AG04450 (cell line): ENCODE measurements around the gene FAM124B. TPM values are rescaled to one million over a fixed set of nuclear protein-coding genes. Genes with fewer than 3 reads are reported as not detected.

Experiments used
- CTCF ChIA-PET: fragments of 300-600, 350-600 bp; formaldehyde crosslinking; extraction: SDS; loops from one replicate; lab custom pipeline; 2022; ENCODE audit warnings: antibody characterized with exemption, inconsistent platforms; lab: Charles Lee
- POLR2A ChIA-PET: fragments of 350-600 bp; formaldehyde crosslinking; extraction: SDS; loops from one replicate; lab custom pipeline; 2021; ENCODE audit warnings: antibody characterized with exemption, inconsistent platforms; lab: Yijun Ruan, JAX
- DNase-seq: peaks from one replicate; pipeline ENCODE4 v3.0.0-alpha.2; 2011; ENCODE audit warnings: low read depth, low spot score
- H3K27ac ChIP-seq: one replicate; pipeline ENCODE4 v1.5.1; 2012; ENCODE audit warnings: low read depth, low read length, control low read depth
- H3K27me3 ChIP-seq: one replicate; pipeline ENCODE4 v1.6.0; 2012; ENCODE audit warnings: low read length; ENCODE audit not compliant: control insufficient read depth, insufficient read depth
- H3K4me3 ChIP-seq: 2 replicates; pipeline ENCODE4 v1.5.1; 2011; ENCODE audit warnings: mild to moderate bottlenecking, low read depth, low read length, control low read depth
- H3K9me3 ChIP-seq: 2 replicates; pipeline ENCODE4 v1.5.1; 2012; ENCODE audit warnings: low read length; ENCODE audit not compliant: control insufficient read depth, insufficient read depth
- polyA plus RNA-seq: library from polyadenylated mRNA; depleted of rRNA; stranded (reverse); fragments of >200 nt; gene quantifications from 2 replicates; pipeline ENCODE4 v1.2.3, GENCODE V29; 2011
- TF ChIP-seq, protein P1 (sequence below): IDR thresholded peaks from 2 replicates; pipeline ENCODE4 v1.5.1; 2011; ENCODE audit warnings: low read depth, low read length, control low read depth, inconsistent platforms

Gene FAM124B
- polyA plus RNA-seq, 1 experiment = not detected

GRCh38 chr2:224366267-224366844 lies 35.6 kb downstream of the FAM124B start:
- Histone ChIP-seq H3K4me3 (no peak overlapping the region), H3K9me3 (no peaks in the 10 kb centered on the region), H3K27me3 (no peaks in the 10 kb centered on the region), H3K27ac (no peak overlapping the region)
- DNase-seq = no peak
- CTCF ChIA-PET = interaction anchor here (1.1 to 1.5 kb wide), 3 partner anchors 10 to 396 kb away, joined by 3 read pairs; no protein-coding TSS in a partner anchor
- TF ChIP-seq, protein P1, sequence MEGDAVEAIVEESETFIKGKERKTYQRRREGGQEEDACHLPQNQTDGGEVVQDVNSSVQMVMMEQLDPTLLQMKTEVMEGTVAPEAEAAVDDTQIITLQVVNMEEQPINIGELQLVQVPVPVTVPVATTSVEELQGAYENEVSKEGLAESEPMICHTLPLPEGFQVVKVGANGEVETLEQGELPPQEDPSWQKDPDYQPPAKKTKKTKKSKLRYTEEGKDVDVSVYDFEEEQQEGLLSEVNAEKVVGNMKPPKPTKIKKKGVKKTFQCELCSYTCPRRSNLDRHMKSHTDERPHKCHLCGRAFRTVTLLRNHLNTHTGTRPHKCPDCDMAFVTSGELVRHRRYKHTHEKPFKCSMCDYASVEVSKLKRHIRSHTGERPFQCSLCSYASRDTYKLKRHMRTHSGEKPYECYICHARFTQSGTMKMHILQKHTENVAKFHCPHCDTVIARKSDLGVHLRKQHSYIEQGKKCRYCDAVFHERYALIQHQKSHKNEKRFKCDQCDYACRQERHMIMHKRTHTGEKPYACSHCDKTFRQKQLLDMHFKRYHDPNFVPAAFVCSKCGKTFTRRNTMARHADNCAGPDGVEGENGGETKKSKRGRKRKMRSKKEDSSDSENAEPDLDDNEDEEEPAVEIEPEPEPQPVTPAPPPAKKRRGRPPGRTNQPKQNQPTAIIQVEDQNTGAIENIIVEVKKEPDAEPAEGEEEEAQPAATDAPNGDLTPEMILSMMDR = no peak
- POLR2A ChIA-PET = no interaction called here

DNA sequence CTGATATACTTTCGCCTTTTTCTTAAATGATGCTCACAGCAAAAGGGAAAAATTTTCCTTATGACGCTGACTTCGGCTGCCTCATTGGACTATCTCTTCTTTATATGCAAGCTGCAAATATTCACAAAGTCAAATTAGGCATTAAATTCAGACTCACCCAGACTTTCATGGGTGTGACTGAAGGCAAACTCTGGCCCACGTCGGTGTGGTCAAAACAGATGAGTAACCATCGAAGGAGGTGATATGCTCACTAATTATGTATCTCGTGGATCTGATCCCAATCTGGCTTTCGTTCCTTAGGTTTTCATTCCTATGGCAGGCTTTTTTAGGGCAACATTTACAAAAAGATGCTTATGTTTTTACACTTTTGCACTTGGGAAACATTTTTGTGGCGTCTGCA lies 36.6 kb downstream of the FAM124B start:
- no peaks in the 10 kb centered on the region for H3K27me3 ChIP-seq
- POLR2A ChIA-PET = no interaction called here
- CTCF ChIA-PET = interaction anchor here (1.1 to 1.5 kb wide), 2 partner anchors 9 to 283 kb away, joined by 3 read pairs; no protein-coding TSS in a partner anchor
- no peaks in the 10 kb centered on the region for H3K9me3 ChIP-seq
- DNase-seq = no peak
- no peak overlapping the region for H3K4me3 ChIP-seq
- H3K27ac ChIP-seq = no peak overlapping the region
- TF ChIP-seq, protein P1 = no peak

- ChIA-PET CTCF (interaction anchor here (1.3 kb wide), 1 partner anchor 9 kb away, joined by 3 read pairs; no protein-coding TSS in a partner anchor), POLR2A (interaction anchor here (0.6 kb wide), 1 partner anchor 284 kb away, joined by 3 read pairs; no protein-coding TSS in a partner anchor)
Observed at GRCh38 chr2:224363281-224363680, 38.6 kb downstream of the FAM124B start.

GRCh38 chr2:224362094-224362493 lies 39.8 kb downstream of the FAM124B start:
- ChIA-PET POLR2A (no interaction called here), CTCF (interaction anchor here (0.7 to 1.4 kb wide), 3 partner anchors 10 to 641 kb away, joined by 3 read pairs; no protein-coding TSS in a partner anchor)
- DNase-seq = no peak
- H3K27me3 ChIP-seq = no peaks in the 10 kb centered on the region
- no peak overlapping the region for H3K4me3 ChIP-seq
- H3K27ac ChIP-seq = no peak overlapping the region
- no peaks in the 10 kb centered on the region for H3K9me3 ChIP-seq
- TF ChIP-seq, protein P1 = no peak

More at GRCh38 chr2:224363281-224363680, 38.6 kb downstream of the FAM124B start:
- TF ChIP-seq, protein P1 = 0 out of 2 replicates have a peak, but pooled peaks have one; percentile 6
- no peak overlapping the region for H3K4me3 ChIP-seq
- no peak overlapping the region for H3K27ac ChIP-seq
- no peak for DNase-seq
- no peaks in the 10 kb centered on the region for H3K27me3 ChIP-seq
- no peaks in the 10 kb centered on the region for H3K9me3 ChIP-seq

- DNase-seq = no peak
- Histone ChIP-seq H3K27me3 (no peaks in the 10 kb centered on the region), H3K9me3 (no peaks in the 10 kb centered on the region), H3K4me3 (no peak overlapping the region), H3K27ac (no peak overlapping the region)
- ChIA-PET POLR2A (no interaction called here), CTCF (interaction anchor here (0.9 to 4.4 kb wide), 7 partner anchors 8 to 643 kb away, joined by 3 to 34 read pairs (median 5); no protein-coding TSS in a partner anchor)
- TF ChIP-seq, protein P1 = no peak
Observed at GRCh38 chr2:224360801-224361251, 41.1 kb downstream of the FAM124B start.
